Glutamatergic neuron (in vitro differentiated cells): ENCODE data around the gene POLQ. TPM values are rescaled to one million over a fixed set of nuclear protein-coding genes. Genes with fewer than 3 reads are reported as not detected.

Experiments
- DNase-seq: peaks from one replicate; pipeline ENCODE4 v3.0.0; 2022
- H3K27ac Mint-ChIP-seq: one replicate; pipeline ENCODE4 v1.8.0; 2020; ENCODE audit warnings: mild to moderate bottlenecking, mixed read lengths, inconsistent platforms; ENCODE audit not compliant: unreplicated experiment
- H3K27me3 Mint-ChIP-seq: one replicate; pipeline ENCODE4 v1.8.0; 2020; ENCODE audit warnings: mild to moderate bottlenecking, moderate library complexity, mixed read lengths, inconsistent platforms; ENCODE audit not compliant: unreplicated experiment
- H3K36me3 Mint-ChIP-seq: one replicate; pipeline ENCODE4 v1.8.0; 2020; ENCODE audit warnings: mild to moderate bottlenecking, mixed read lengths, inconsistent platforms; ENCODE audit not compliant: unreplicated experiment
- H3K4me1 Mint-ChIP-seq: one replicate; pipeline ENCODE4 v1.8.0; 2020; ENCODE audit warnings: mild to moderate bottlenecking, low read depth, mixed read lengths, inconsistent platforms; ENCODE audit not compliant: unreplicated experiment
- H3K4me3 Mint-ChIP-seq: one replicate; pipeline ENCODE4 v1.8.0; 2020; ENCODE audit warnings: mild to moderate bottlenecking, mixed read lengths, inconsistent platforms; ENCODE audit not compliant: unreplicated experiment
- H3K9me3 Mint-ChIP-seq: one replicate; pipeline ENCODE4 v1.8.0; 2020; ENCODE audit warnings: mild to moderate bottlenecking, moderate library complexity, mixed read lengths, inconsistent platforms; ENCODE audit not compliant: unreplicated experiment
- total RNA-seq: library from RNA; stranded (reverse); fragmentation: NEBNext Ultra II Directional; extraction: Animal tissue kit (Norgen Biotek cat#: 25700); gene quantifications from one replicate; pipeline ENCODE4 v1.2.1, GENCODE V29; 2021; ENCODE audit not compliant: unreplicated experiment
- TF ChIP-seq, protein P1 (sequence below): fragments of 200-600 bp; sonication (generic); IDR thresholded peaks from one replicate; pipeline ENCODE4 v1.5.0; 2021; ENCODE audit not compliant: partially characterized antibody, unreplicated experiment

POLQ gene
- total RNA-seq, 1 donor from 2014 or later: 2.4 TPM

- Mint-ChIP-seq H3K4me1 (no peaks in the 10 kb centered on the region), H3K27ac (no peak overlapping the region), H3K27me3 (no peaks in the 10 kb centered on the region), H3K9me3 (no peaks in the 10 kb centered on the region), H3K36me3 (no peaks in the 10 kb centered on the region), H3K4me3 (no peak overlapping the region)
- no peak for DNase-seq
- TF ChIP-seq, protein P1, sequence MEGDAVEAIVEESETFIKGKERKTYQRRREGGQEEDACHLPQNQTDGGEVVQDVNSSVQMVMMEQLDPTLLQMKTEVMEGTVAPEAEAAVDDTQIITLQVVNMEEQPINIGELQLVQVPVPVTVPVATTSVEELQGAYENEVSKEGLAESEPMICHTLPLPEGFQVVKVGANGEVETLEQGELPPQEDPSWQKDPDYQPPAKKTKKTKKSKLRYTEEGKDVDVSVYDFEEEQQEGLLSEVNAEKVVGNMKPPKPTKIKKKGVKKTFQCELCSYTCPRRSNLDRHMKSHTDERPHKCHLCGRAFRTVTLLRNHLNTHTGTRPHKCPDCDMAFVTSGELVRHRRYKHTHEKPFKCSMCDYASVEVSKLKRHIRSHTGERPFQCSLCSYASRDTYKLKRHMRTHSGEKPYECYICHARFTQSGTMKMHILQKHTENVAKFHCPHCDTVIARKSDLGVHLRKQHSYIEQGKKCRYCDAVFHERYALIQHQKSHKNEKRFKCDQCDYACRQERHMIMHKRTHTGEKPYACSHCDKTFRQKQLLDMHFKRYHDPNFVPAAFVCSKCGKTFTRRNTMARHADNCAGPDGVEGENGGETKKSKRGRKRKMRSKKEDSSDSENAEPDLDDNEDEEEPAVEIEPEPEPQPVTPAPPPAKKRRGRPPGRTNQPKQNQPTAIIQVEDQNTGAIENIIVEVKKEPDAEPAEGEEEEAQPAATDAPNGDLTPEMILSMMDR: no peak
Observed at GRCh38 chr3:121483290-121483689, 62.5 kb downstream of the POLQ start.

DNA sequence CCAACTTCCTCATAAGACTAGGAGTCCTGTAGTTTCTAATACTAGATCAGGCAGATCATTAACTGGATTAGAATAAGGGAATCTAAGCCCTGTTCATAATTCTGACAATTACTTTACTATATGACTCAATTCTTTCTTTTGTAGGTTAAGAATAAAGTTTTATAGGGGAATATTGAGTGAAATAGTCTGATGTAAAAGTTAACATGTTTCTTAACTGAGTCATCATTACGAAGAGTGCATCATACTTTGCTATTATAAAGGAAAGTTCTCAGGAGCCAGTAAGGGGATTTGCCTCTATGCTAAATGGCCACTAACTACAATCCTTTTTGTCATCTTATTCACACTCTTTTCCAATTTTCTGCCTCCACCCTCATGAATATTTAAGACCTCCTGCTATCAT lies 63.1 kb downstream of the POLQ start:
- TF ChIP-seq, protein P1: no peak
- Mint-ChIP-seq H3K36me3 (no peaks in the 10 kb centered on the region), H3K27ac (no peak overlapping the region)

DNA sequence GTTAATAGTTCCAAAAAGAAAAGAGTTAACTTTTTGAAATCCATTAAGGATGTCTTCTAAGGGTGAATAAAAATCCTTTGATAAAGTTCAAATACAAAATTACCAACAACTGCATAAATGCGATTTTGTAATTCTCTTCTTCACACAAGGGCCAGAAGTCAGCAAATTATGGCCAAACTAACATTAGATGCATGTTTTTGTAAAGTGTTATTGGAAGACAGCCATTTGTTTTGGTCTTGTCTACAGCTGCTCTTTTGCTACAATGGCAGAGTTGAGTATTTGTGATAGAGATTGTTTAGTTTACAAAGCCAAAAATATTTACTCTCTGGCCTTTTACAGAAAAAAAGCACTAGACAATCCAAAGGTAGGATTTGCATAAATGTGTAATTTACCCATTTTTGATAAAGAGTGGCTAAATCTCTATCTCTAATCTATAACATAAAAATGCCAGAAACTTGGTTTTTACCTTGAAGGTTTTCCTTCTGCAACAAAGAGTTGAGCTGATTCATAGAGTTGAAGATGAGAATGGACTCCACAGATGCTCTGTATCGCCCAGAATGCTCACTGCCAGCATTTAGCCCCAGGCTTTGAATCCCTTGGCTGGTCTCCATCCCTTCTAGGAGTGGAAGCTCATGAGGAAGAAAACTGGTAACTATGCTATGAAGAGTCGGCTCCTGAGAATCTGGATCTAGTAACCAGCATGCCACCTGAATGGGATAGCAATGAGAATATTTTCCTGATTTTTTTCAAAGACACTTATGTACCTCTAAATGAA lies 64.5 kb downstream of the POLQ start:
- H3K4me1 Mint-ChIP-seq: peaks cover 3% of the 10 kb centered on the region
- H3K27ac Mint-ChIP-seq: no peak overlapping the region
- no peak for DNase-seq
- no peak overlapping the region for H3K4me3 Mint-ChIP-seq
- H3K36me3 Mint-ChIP-seq: no peaks in the 10 kb centered on the region
- no peaks in the 10 kb centered on the region for H3K9me3 Mint-ChIP-seq
- TF ChIP-seq, protein P1: no peak
- no peaks in the 10 kb centered on the region for H3K27me3 Mint-ChIP-seq

More for the DNA sequence above, 63.1 kb downstream of the POLQ start:
- DNase-seq: no peak
- Mint-ChIP-seq H3K4me3 (no peak overlapping the region), H3K4me1 (peaks cover 2% of the 10 kb centered on the region), H3K9me3 (no peaks in the 10 kb centered on the region), H3K27me3 (no peaks in the 10 kb centered on the region)

- TF ChIP-seq, protein P1: no peak
- Mint-ChIP-seq H3K36me3 (no peaks in the 10 kb centered on the region), H3K27me3 (no peaks in the 10 kb centered on the region), H3K4me3 (no peak overlapping the region), H3K27ac (no peak overlapping the region), H3K4me1 (peaks cover 3% of the 10 kb centered on the region), H3K9me3 (no peaks in the 10 kb centered on the region)
- DNase-seq: no peak
Observed at GRCh38 chr3:121477589-121477988, 68.2 kb downstream of the POLQ start.

DNA sequence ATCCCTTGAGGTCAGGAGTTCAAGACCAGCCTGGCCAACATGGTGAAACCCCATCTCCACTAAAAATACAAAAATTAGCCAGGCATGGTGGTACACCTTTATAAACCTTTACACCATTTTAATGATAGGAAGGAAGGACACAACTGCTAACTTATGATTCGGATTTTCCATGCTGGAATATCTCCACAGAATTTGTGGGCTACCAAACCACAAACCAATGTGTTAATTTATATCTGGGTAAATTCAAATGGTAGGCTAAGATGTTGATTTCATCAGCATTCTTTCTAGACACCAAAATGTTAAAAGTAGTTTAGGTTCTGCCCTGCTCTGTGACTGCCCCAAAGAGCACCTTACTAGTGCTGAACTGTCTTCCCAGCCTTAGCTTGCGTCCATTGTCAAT lies 72.8 kb downstream of the POLQ start:
- Mint-ChIP-seq H3K27ac (no peak overlapping the region), H3K4me1 (peaks cover 3% of the 10 kb centered on the region), H3K9me3 (no peaks in the 10 kb centered on the region), H3K4me3 (no peak overlapping the region), H3K27me3 (no peaks in the 10 kb centered on the region), H3K36me3 (no peaks in the 10 kb centered on the region)
- TF ChIP-seq, protein P1: no peak
- DNase-seq: no peak
